Mesothelial cell of epicardium (in vitro differentiated cells): ENCODE measurements around the gene SEMA4C. TPM values are rescaled to one million over a fixed set of nuclear protein-coding genes. Genes with fewer than 3 reads are reported as not detected.

Experiments used
- DNase-seq, 2 experiments: peaks; one replicate each; pipeline ENCODE4 v3.0.0; 2021; ENCODE audit warnings: low spot score in 2 of 2; ENCODE audit not compliant: unreplicated experiment in 2 of 2
- H3K27ac Mint-ChIP-seq: 2 replicates; pipeline ENCODE4 v1.8.0; 2021; ENCODE audit warnings: mixed read lengths
- H3K27me3 Mint-ChIP-seq: 2 replicates; pipeline ENCODE4 v1.8.0; 2021; ENCODE audit warnings: low read depth, mixed read lengths
- H3K36me3 Mint-ChIP-seq: 2 replicates; pipeline ENCODE4 v1.8.0; 2021; ENCODE audit warnings: mixed read lengths
- H3K4me1 Mint-ChIP-seq: 2 replicates; pipeline ENCODE4 v1.8.0; 2021; ENCODE audit warnings: mixed read lengths
- H3K4me3 Mint-ChIP-seq: 2 replicates; pipeline ENCODE4 v1.8.0; 2021; ENCODE audit warnings: mild to moderate bottlenecking, moderate library complexity, mixed read lengths
- H3K9me3 Mint-ChIP-seq: 2 replicates; pipeline ENCODE4 v1.8.0; 2021; ENCODE audit warnings: mixed read lengths
- total RNA-seq: library from RNA; stranded (reverse); gene quantifications from 3 replicates; pipeline ENCODE4 v1.2.1, GENCODE V29; 2021
- TF ChIP-seq, protein P1 (sequence below): fragments of 200-600 bp; sonication (generic); IDR thresholded peaks from one replicate; pipeline ENCODE4 v1.5.0; 2021; ENCODE audit warnings: antibody characterized with exemption; ENCODE audit not compliant: unreplicated experiment

SEMA4C gene
- total RNA-seq, 1 donor from 2014 or later, result 102 TPM

GRCh38 chr2:96817882-96818281 lies 52.0 kb downstream of the SEMA4C start:
- Mint-ChIP-seq H3K27ac (no peak overlapping the region), H3K27me3 (no peaks in the 10 kb centered on the region), H3K9me3 (no peaks in the 10 kb centered on the region), H3K4me3 (peak overlapping the region; percentile 74), H3K36me3 (peaks cover 4% of the 10 kb centered on the region), H3K4me1 (peaks cover 57% of the 10 kb centered on the region)
- TF ChIP-seq, protein P1, sequence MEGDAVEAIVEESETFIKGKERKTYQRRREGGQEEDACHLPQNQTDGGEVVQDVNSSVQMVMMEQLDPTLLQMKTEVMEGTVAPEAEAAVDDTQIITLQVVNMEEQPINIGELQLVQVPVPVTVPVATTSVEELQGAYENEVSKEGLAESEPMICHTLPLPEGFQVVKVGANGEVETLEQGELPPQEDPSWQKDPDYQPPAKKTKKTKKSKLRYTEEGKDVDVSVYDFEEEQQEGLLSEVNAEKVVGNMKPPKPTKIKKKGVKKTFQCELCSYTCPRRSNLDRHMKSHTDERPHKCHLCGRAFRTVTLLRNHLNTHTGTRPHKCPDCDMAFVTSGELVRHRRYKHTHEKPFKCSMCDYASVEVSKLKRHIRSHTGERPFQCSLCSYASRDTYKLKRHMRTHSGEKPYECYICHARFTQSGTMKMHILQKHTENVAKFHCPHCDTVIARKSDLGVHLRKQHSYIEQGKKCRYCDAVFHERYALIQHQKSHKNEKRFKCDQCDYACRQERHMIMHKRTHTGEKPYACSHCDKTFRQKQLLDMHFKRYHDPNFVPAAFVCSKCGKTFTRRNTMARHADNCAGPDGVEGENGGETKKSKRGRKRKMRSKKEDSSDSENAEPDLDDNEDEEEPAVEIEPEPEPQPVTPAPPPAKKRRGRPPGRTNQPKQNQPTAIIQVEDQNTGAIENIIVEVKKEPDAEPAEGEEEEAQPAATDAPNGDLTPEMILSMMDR, result no peak
- DNase-seq, result no peak

DNA sequence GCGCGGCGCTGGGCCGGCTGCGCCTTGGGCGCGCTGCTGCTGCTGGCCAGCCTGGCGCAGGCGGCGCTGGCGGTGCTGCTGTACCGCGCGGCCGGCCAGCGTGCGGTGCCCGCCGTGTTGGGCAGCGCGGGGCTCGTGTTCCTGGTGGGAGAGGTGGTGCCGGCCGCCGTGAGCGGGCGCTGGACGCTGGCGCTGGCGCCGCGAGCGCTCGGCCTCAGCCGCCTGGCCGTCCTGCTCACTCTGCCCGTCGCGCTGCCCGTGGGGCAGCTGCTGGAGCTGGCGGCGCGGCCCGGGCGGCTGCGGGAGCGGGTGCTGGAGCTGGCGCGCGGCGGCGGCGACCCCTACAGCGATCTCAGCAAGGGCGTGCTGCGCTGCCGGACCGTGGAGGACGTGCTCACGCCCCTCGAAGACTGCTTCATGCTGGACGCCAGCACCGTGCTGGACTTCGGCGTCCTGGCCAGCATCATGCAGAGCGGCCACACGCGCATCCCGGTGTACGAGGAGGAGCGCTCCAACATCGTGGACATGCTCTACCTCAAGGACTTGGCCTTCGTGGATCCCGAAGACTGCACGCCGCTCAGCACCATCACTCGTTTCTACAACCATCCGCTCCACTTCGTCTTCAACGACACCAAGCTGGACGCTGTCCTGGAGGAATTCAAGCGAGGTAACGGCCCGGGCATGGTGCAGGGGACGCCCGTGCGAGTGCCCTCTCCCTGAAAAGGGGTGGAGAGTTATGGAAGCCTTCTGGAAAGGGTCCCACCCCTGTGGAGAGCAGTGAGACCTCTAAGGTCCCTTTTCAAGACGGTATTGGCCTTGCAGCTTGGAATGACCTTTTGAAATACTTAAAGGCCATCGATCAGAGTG lies 52.8 kb downstream of the SEMA4C start:
- Mint-ChIP-seq H3K4me3 (peak overlapping the region; percentile 74), H3K36me3 (peaks cover 4% of the 10 kb centered on the region), H3K9me3 (no peaks in the 10 kb centered on the region), H3K27me3 (no peaks in the 10 kb centered on the region), H3K27ac (no peak overlapping the region), H3K4me1 (peaks cover 53% of the 10 kb centered on the region)
- TF ChIP-seq, protein P1, result no peak
- peak in 1 of 2 experiments; percentile 57 for DNase-seq

DNA sequence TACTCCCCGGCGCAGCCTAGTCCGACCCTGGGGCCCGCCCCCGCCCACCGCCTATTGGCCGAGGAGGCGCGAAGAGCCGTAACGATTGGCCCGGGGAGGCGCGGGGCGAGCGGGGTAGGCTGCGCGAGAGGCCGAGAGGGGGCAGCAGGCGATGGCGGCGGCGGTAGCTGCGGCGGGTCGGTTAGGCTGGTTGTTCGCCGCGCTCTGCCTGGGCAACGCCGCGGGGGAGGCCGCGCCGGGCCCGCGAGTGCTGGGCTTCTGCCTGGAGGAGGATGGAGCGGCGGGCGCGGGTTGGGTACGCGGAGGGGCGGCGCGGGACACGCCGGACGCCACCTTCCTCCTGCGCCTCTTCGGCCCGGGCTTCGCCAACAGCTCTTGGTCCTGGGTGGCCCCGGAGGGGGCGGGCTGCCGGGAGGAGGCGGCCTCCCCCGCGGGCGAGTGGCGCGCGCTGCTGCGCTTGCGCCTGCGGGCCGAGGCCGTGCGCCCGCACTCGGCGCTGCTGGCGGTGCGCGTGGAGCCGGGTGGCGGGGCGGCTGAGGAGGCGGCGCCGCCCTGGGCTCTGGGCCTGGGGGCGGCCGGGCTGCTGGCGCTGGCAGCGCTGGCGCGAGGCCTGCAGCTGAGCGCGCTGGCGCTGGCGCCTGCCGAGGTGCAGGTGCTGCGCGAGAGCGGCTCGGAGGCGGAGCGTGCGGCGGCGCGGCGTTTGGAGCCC lies 53.6 kb downstream of the SEMA4C start, which contains the start of gene CNNM3:
CNNM3 (plus strand) TSS at position 142 of the 709 bp plus-strand sequence; CDS start at position 152, 10 bp downstream.
- TF ChIP-seq, protein P1, result peak; percentile 48
- peaks cover 4% of the 10 kb centered on the region for H3K36me3 Mint-ChIP-seq
- H3K27ac Mint-ChIP-seq, result peak within 1 kb of the TSS; percentile 81
- no peaks in the 10 kb centered on the region for H3K9me3 Mint-ChIP-seq
- DNase-seq, result peak; percentile 93 to 97
- peak within 1 kb of the TSS; percentile 75 for H3K4me3 Mint-ChIP-seq
- H3K27me3 Mint-ChIP-seq, result no peaks in the 10 kb centered on the region
- peaks cover 50% of the 10 kb centered on the region for H3K4me1 Mint-ChIP-seq

DNA sequence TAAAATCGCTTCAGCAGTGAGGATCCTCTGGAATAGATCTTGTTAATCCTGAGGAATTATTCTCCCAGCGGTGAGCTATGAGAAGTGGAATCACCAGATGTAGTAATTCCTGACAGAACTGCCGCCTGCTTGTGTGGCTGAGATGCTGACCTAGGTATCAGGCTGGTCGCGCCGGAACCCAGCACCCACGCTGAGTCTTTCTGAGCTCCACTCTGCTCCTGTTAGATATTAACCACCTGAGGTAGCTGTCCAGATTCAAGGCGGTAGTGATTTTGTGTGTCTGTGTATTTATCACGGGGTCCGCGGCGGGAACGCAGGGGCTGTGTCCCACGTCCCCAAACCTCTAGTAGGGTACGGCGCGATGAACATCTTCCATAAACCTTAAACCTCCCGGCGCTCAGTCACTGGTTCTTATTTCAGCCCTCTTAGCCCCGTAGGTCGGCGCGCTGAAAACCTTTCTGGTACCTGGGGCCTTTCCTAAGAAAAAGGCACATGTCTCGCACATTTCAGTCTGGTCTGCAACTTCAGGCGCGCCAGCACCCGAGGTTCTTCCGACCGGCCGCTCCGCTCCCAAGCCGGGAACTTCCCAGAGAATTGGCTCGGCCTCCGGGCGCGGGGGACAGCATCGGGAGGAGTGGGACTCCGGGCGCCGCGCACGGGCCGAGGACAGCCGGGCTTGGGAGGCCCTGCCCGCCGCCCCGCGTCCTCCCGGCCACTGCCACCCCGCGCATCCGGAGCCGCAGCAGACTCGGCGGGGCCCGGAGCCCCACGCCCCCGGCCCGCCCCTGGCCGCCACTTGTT lies 54.4 kb downstream of the SEMA4C start:
- Mint-ChIP-seq H3K27ac (peak overlapping the region; percentile 81), H3K27me3 (no peaks in the 10 kb centered on the region), H3K36me3 (peaks cover 4% of the 10 kb centered on the region), H3K4me1 (peaks cover 44% of the 10 kb centered on the region), H3K9me3 (no peaks in the 10 kb centered on the region), H3K4me3 (peak overlapping the region; percentile 75)
- DNase-seq, result peak in 1 of 2 experiments; percentile 48
- TF ChIP-seq, protein P1, result no peak

DNA sequence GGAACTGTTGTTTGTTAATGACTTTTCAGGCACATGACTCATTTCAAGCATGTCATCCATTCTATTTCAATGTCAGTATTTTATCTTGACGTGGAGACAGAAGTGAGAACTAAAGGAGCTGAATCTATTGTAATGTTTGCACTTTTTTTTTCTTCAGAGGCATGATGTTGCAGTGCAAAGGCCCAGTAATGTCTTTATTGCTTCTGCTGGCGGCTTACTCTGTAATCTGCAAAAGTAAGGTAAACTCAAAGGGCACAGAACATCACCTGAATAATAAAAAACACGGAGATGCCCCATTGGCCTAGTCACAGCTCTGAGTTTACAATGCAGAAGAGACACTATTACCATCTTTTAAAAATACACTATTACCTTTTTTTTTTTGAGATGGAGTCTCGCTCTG lies 56.2 kb downstream of the SEMA4C start:
- DNase-seq, result no peak
- TF ChIP-seq, protein P1, result no peak
- H3K36me3 Mint-ChIP-seq, result peaks cover 10% of the 10 kb centered on the region
- H3K4me1 Mint-ChIP-seq, result peaks cover 26% of the 10 kb centered on the region
- no peak overlapping the region for H3K4me3 Mint-ChIP-seq
- H3K27ac Mint-ChIP-seq, result no peak overlapping the region
- H3K9me3 Mint-ChIP-seq, result no peaks in the 10 kb centered on the region
- no peaks in the 10 kb centered on the region for H3K27me3 Mint-ChIP-seq
